Measurements from ENCODE around the gene FHDC1.
"Not testable (repeated sequence)": the region's sequence is repeated elsewhere in the genome, so short reads cannot be mapped to it uniquely, and the experiment has no call there.

FHDC1 gene, protein sequence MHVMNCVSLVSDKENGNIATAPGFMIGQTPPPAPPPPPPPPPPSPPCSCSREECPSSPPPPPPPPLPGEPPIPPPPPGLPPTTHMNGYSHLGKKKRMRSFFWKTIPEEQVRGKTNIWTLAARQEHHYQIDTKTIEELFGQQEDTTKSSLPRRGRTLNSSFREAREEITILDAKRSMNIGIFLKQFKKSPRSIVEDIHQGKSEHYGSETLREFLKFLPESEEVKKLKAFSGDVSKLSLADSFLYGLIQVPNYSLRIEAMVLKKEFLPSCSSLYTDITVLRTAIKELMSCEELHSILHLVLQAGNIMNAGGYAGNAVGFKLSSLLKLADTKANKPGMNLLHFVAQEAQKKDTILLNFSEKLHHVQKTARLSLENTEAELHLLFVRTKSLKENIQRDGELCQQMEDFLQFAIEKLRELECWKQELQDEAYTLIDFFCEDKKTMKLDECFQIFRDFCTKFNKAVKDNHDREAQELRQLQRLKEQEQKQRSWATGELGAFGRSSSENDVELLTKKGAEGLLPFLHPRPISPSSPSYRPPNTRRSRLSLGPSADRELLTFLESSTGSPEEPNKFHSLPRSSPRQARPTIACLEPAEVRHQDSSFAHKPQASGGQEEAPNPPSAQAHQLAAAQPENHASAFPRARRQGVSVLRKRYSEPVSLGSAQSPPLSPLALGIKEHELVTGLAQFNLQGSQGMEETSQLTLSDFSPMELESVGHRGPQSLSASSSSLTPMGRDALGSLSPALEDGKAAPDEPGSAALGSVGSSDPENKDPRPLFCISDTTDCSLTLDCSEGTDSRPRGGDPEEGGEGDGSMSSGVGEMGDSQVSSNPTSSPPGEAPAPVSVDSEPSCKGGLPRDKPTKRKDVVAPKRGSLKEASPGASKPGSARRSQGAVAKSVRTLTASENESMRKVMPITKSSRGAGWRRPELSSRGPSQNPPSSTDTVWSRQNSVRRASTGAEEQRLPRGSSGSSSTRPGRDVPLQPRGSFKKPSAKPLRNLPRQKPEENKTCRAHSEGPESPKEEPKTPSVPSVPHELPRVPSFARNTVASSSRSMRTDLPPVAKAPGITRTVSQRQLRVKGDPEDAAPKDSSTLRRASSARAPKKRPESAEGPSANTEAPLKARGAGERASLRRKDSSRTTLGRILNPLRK

DNA sequence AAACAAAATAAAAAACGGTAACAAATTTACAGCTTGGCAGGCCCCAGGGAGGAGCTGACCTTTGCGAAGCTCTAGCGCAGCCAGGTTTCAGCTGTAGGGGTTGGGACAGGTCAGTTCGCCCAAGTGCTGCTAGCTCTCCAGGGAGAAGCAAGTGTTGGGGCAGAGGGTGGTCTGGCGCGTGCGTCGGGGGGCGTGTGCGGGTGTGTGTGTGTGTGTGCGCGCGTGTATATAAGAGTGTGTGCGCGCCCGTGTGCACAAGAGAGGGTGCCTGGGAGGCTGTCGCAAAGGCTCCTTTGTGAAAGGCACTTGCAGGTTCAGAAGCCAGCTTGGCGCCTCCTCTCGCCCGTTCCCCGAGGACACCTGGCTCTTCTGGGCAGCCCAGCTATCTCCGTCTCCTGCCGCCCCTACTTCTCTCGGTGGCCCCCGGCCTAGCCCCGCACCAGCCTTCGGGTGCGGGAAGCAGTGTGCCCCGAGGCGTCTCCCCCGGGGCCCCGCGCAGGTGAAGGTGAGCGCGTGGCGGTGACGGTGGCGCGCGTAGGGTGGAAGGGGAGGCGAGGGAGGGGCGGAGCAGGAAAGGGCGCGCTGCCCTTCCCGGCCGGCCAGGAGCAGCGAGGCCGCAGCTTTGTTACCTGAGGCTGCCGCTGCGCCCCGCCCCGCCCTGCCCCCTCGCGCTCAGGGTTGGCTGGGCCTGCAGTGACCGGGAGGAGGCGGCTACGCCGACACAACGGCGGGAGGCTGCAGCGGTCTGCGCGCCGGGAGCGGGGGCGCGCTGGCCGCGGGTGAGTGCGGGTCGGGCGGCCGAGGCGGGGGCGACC, at the start of gene FHDC1:
Gene FHDC1 (plus strand): TSS at position 693 of the 815 bp plus-strand sequence. CDS start 6,735 bp downstream, outside the sequence.
- DNase-seq: peak; percentile 63

DNA sequence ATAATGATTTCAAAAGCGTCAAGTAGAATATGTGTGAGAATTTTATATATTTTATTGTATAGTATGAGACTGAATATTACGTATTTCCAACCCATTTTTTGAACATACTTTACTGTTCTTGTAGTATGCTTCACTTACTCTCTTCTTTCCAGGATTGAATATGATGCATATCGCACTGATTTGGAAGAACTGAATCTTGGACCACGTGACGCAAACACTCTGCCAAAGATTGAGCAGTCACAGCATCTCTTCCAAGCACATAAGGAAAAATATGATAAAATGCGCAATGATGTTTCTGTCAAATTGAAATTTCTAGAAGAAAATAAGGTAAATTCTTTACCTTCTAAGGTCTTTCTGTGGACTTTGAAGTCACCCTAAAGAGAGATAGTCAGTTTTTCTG, 48.1 kb upstream of the FHDC1 start:
- no peak for DNase-seq

DNA sequence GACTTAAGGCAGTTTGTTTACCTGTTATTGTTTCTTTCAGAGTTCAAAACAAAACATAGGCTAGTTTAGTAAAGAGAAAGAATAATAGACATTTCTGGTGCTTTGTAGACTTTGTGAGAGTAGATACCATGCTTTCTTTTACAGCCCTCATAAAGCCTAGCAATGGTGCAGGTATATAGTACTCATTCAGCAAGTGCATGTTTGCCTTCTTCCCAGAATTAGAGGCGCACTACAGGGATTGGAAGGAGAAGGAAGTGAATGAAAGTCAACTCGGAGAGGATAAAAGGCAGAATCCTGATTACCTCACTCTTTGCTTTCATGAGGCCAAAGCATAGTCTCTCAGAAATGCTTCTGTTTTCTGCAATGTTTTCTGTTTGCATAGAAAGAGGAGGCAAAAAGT, 43.1 kb upstream of the FHDC1 start:
- DNase-seq: no peak

DNA sequence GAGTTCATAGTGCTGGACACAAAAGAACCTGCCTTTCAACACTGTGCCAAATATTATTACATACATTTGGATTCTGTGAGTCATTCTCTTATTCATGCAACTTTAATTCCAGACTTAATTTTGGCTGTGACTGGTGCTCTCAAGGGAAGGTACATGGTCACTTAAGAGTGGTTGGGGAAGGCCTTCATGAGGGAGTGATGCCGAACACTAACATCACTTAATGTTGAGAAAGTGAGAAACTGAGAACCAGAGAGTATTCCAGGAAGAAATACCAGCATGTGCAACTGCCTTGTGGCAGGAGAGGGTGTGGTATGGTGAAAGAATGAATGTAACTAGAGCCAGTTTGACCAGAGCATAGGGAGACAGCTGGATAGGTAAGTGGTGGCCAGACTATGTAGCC, 41.5 kb upstream of the FHDC1 start:
- no peak for DNase-seq

DNA sequence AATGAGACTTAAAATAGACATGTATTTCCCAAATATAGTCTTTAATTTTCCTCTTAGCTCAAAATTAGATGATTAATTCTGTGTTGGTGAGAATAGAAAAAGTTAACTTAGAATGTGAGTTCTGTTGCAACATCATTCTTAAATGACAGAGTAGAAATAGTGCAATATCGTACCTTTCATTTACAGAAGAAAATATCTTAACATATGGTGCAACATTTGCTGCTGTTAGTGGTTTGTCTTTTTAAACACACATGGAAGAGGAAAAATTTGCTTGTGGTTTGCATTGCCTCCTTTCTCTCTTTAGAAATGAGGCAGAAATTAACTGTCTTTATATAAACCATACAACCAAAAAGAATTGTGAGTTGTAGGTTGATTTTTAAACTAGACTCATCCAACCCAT, 39.3 kb upstream of the FHDC1 start:
- no peak for DNase-seq

DNA sequence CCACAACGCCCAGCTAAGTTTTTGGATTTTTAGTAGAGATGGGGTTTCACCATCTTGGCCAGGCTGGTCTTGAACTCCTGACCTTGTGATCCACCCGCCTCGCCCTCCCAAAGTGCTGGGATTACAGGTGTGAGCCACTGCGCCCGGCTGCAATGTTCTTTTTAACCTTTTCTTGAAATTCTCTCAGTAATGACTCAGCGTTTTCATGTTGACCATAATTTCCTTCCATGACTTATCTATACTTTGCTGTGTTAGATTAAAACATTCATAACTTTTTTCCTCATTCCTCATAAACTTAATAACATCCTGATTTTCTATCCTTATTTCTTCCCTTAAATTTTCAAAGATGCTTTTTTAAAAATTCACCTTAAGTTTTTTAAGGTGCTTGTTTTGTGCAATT, 38.0 kb upstream of the FHDC1 start:
- not testable (repeated sequence) for DNase-seq

DNA sequence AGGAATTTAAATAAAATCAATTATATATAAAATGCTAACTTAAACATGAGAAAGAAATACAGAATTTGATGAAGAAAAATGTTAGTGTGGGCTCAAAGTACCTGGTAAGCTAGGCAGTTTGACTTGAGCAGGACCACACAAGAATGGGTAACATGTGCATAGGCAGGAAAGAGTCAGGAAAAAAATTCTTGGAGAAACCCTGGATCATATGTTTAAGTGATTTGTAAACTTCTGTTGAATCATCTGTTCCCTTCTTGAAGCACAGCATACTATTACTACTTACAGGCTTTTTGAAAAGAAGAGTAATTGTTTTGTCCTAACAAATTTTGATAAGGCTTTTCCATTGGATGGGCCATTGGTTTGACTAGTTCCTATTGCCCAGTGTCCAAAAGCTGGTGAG, 37.5 kb upstream of the FHDC1 start:
- DNase-seq: no peak

DNA sequence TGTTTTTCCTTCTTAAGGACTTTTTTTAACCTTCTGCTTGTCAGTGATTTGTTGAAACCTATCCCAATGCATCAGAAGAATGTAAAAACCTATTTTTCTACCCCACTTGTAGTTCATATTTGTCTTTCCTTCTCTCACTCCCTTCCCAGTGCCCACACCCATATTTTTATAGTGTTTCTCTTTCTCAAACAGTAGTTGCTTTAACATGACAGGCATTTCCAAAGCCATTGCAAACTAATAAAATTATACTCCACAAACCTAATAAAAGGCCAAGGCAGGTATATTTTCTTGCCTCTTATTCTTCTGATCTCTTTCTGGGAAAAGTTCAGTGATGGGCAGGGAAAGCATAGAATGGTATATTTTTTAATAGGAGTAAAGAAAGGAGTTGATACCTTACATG, 35.7 kb upstream of the FHDC1 start:
- no peak for DNase-seq

DNA sequence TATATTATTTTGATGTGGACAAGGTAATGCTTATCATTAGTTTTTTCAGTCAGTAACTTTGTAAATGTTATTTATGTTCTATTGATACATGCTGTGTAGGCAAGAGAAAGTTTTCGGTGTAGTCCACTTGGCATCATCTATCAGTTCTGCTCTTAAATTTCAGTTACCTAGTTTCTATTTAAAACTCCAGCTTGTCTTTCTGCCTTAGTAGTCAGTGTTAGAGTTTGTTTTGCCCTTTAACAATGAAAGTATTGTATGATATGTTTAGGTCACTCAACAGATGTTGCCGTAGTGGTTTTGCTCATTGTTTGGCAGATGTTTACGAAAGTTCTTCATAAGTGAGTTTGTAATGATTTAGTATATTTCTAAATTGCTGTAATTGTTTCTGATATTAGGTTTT, 34.9 kb upstream of the FHDC1 start:
- no peak for DNase-seq

DNA sequence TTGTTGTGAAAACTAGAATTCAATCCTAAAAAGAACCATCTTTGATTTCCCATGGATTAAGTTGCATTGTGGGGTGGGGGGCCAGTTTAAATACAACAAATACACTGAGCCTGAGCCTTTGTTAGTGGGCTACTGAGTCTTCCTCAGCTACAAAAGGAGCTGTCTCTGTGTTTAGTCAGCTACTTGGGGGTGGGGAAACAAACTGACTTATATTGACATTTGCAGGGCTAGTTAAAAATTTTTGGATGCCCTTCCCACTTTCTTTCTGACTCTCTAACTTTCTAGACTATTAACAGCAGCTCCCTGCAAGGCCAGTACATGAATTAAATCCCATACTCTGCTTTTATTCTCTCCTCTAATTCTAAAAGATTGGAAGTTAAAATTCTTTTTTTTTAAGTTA, 32.5 kb upstream of the FHDC1 start:
- DNase-seq: no peak

DNA sequence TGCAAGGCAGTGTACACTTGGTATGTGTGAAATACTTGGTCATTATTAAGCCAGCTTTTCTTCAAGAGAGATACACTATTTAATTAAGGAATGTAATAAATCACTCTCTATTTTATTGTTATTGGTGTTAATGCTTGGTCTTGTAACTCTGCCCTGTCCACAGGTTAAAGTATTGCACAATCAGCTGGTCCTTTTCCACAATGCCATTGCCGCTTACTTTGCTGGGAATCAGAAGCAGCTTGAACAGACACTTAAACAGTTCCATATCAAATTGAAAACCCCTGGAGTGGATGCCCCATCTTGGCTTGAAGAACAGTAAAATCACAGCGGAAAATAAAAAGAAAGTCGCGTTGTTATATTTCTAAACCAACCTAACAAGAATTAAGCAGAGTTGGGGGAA, 26.2 kb upstream of the FHDC1 start:
- DNase-seq: no peak

DNA sequence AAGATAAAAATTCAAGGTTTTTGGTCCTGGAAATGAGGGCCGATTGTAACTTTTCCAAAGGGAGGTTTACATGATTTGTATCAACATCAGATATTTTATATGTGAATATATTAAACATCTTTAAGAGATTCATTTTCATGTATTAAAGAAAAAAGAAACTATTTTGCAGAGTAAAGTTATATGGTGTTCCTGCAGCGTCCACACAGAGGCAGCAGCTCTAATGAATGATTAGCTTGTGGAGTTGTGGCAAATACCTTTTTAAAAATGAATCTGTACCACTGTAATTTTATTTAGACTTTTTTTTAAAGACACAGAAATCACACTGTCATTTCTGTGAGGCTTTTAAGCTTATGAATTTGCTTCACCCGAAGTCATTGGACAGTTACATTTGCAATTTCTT, 25.6 kb upstream of the FHDC1 start:
- no peak for DNase-seq

DNA sequence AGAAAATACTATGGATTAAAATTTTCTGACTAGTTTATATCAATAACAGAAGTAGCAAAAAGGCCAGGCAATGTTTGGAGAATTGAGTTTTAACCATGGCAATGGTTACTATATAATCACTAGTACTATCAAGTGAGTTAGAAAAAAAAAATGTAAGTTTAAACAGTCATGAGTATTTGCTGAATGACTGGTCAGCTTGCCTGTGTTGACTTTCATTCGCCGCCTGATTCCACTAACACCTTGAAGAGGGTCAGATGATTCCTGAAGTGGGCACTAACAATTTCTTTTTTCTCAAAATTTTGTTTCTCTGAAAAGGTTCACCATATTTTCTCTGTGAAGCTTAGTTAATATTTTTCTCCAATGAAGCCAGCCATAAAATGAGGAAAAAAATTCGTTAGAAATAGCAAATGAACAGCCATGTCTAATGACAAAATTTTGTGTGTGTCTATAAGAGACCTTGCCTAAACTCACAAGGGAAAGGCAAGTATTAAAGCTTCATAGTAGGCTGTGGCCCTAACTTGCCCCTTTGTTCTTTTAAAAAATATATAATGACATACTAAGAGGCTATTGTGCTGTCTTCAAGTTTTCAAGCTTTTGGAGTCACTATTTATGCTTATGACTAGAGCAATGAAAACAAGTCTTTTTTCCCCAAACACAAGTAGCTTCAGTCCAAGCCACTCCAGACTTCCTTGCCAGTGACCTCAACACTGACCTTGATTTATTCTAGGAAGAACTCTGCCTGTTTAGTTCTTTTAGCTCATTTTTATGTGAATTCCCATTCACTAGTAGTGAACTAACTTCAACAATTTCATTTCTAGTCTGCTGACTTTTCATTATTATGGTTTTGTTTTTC, 18.4 kb upstream of the FHDC1 start:
- DNase-seq: no peak

DNA sequence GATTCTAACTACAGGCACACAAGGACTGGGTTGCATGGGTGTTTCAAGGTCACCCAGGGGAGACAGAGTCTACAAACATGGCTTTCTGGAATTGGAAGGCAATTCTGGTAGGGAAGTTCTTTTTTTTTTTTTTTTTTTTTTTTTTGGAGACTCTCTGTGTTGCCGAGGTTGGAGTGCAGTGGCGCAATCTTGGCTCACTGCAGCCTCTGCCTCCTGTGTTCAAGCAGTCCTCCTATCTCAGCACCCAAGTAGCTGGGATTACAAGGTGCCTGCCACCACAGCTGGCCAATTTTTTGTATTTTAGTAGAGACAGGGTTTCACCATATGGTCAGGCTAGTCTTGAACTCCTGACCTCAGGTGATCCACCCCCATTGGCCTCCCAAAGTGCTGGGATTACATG, 16.3 kb upstream of the FHDC1 start:
- no peak for DNase-seq

DNA sequence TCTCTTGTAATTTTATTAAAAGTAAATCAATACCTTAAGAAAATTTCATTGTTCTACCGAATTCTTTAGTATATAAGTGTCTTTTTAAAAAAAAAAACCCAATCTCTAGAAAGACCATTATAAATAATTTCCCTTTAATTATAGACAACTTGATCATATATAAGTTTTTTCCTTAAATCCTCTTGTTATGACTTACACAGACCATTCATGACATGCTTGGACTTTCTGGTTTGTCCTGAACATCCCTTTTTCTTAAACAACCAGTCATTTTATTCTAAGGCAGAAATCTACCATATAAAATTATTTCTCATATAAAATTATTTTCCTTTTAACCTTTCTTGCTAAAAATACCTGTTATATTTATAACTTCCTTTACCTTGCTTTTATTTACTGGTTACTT, 15.4 kb upstream of the FHDC1 start:
- DNase-seq: no peak

DNA sequence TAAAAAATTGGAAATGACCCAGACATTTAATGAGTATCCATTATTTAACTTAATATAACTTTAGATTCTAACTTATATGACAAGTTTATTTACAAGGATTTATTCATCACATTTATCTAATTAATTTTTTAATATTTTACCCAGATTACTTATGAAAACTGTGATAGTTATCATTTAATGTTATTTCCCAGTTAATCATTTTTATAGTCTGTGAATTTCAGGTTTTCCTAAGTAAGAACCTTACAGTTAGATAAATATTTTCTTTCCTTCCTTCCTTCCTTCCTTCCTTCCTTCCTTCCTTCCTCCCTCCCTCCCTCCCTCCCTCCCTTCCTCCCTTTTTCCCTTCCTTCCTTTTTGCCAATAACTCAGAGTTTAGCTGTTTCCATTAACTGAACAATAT, 14.8 kb upstream of the FHDC1 start:
- no peak for DNase-seq

DNA sequence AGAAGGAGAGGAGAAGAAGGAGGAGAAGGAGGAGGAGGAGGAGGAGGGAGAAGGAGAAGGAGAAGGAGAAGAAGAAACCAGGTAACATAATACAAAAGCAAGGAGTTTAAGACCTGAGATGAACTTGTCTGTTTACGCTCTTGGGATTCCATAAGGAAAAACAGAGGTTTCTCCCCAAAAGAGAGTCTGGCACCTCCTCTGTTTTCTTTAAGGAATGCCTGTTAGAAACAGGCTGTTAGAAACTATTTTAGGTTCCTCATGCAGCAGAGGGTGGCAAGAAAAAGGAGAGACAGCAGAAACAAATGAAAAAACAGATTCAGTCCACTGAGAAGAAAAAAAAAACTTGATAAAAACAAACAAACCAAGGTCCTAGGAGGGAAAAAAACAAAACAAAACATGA, 10.3 kb upstream of the FHDC1 start:
- no peak for DNase-seq

DNA sequence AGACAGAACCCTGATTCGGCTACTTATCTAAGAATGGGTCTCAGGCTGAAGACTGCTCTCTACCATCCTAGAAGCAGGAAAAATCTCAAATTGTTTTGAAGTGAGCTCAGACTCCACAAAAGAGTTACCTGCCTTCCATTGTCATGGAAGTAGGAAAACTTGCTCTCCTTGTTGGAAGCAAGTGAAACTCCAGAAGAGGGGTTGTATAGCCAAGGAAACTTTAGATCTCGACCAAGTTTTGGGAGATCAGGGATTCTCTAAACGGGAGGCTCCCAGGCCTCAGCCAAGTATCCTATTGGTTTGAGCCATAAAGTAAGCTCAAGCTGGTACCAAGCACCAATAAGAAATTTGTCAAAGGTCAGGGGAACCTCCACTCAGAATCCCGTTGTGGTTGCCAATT, 9.2 kb upstream of the FHDC1 start:
- no peak for DNase-seq

DNA sequence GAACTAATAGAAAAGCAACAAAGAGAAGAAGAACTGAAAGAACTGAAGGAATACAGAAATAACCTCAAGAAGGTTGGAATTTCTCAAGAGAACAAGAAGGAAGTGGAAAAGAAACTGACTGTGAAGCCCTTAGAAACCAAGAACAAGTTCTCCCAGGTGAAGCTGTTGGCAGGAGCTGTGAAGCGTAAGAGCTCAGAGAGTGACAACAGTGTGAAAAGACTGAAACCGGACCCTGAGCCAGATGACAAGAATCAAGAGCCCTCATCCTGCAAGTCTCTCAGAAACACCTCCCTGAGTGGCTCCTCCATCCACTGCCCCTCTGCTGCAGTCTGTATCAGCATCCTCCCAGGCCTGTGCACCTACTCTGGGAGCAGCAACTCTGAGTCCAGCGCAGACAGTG, 8.4 kb upstream of the FHDC1 start:
- no peak for DNase-seq

DNA sequence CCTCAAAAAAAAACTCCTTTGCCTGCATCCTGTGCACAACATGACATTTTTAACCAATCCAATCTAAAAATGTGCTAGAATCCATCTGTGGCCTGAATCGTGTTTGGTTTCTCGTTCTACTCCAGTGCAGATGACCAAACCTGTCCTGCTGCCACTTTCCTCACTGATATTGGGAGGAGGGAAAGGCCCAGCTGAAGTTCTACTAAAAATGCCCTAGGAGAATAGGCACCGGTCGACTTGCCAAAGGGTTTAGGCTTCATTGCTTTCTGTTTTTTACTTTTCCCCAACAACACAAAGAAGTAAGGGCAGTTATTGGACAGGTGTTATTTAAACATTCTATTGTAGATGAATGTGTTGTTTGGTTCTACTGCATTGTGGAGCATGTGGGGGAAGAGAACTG, 7.8 kb upstream of the FHDC1 start:
- DNase-seq: no peak

DNA sequence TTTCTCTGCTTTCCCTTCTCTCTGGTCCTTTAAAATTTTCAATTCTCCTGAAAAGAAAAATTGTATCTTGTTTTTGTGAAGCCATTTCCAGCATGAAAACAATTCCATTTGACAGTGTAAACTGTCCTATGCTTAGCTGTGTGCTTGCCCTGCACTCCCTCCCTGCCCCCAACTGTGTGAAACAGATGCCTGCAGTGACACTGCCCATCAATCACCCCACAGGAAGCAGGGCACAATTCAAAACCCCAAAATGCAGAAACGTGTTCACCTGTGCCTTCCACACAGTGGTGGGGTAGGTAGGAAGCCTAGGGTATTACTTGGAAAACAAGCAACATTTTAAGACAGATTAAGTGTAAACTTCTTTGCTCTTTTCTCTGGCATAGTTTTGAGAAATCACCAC, 6.2 kb upstream of the FHDC1 start:
- DNase-seq: no peak

DNA sequence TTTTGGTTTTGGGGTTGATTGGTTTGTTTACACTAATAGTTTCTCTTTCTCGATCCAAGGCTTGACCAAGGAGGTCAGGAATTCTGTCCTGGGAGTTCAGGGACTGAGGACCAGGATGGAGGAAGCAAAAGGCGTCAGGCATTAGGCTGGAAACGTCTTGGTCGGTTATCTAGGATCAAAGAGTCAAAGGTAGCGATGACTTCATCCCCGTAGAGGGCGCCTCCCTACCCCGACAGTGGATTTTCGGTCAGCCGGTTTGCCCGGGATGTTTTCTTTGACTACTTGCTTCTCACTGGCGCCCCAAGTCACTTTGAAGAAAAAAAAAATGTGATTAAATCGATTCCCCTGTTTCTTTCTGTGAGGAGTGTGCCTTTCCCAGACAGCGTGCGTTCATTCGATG, 980 bp upstream of the FHDC1 start:
- DNase-seq: no peak

Data from NCI-H1092 treated with DMSO at 0.1 percent for 48 hours (cell line).